AG04449 (cell line): ENCODE measurements around the gene SIGLEC14.

ENCODE experiments used
- CTCF ChIA-PET: fragments of 350-600 bp; formaldehyde crosslinking; extraction: SDS; loops from one replicate; lab custom pipeline; 2021; ENCODE audit warnings: antibody characterized with exemption; lab: Yijun Ruan, JAX
- POLR2A ChIA-PET: fragments of 400-600, 350-600 bp; formaldehyde crosslinking; extraction: SDS; loops from one replicate; lab custom pipeline; 2020; ENCODE audit warnings: antibody characterized with exemption, inconsistent platforms; lab: Yijun Ruan, JAX
- DNase-seq: peaks from one replicate; pipeline ENCODE4 v3.0.0-alpha.2; 2010; ENCODE audit warnings: low read depth, low spot score
- H3K4me3 ChIP-seq: 2 replicates; pipeline ENCODE4 v1.5.1; 2011; ENCODE audit warnings: low read depth, mild to moderate bottlenecking, control low read depth, low read length
- CTCF ChIP-seq: IDR thresholded peaks from one replicate; pipeline ENCODE4 v1.5.1; 2011; ENCODE audit warnings: mild to moderate bottlenecking, moderate library complexity, low read length, control low read depth, inconsistent platforms; ENCODE audit not compliant: insufficient read depth; ENCODE audit errors: missing control alignments

SIGLEC14 gene

DNA sequence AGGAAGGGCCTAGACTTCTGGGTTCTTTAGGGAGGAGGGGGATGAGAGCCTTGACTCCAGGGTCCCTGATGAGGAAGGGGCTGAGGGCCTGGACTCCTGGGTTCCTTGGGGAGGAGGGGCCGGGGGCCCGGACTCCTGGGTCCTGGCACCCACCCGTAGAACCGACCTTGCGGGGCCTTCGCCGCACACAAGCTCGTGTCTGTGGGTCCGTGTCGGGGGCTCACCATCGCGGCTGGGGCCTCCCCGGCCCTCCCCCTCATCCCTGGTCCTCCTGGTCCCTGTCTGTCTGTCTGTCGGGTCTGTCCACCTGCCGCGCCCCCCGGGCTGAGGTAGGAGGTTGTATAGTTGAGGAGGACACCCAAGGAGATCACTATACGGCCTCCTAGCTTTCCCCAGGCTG, 45.8 kb upstream of the SIGLEC14 start:
- CTCF ChIA-PET: no interaction called here
- no peak for TF ChIP-seq CTCF
- peak overlapping the region; percentile 96 for H3K4me3 ChIP-seq
- no peak for DNase-seq
- POLR2A ChIA-PET: interaction anchor here (1.2 kb wide), 1 partner anchor 11 kb away, joined by 3 read pairs; no protein-coding TSS in a partner anchor

- CTCF ChIA-PET: no interaction called here
- DNase-seq: no peak
- no peak for TF ChIP-seq CTCF
- H3K4me3 ChIP-seq: peak overlapping the region; percentile 96
- POLR2A ChIA-PET: interaction anchor here (1.4 kb wide), 1 partner anchor 332 kb away, joined by 3 read pairs; no protein-coding TSS in a partner anchor
Observed at GRCh38 chr19:51691584-51692428, 45.2 kb upstream of the SIGLEC14 start.

GRCh38 chr19:51691074-51691583, 44.5 kb upstream of the SIGLEC14 start:
- CTCF ChIA-PET: interaction anchor here (1.5 kb wide), 1 partner anchor 13 kb away, joined by 4 read pairs; no protein-coding TSS in a partner anchor
- POLR2A ChIA-PET: interaction anchor here (1.4 to 1.5 kb wide), 3 partner anchors 13 to 332 kb away, joined by 3 to 7 read pairs (median 6); partner anchors contain the start of gene ZNF175
- DNase-seq: no peak
- TF ChIP-seq CTCF: no peak
- peak overlapping the region; percentile 96 for H3K4me3 ChIP-seq

GRCh38 chr19:51690454-51691073, 43.9 kb upstream of the SIGLEC14 start:
- DNase-seq: no peak
- ChIA-PET CTCF (interaction anchor here (1.5 kb wide), 1 partner anchor 14 kb away, joined by 4 read pairs; no protein-coding TSS in a partner anchor), POLR2A (interaction anchor here (1.4 to 1.5 kb wide), 3 partner anchors 13 to 331 kb away, joined by 3 to 7 read pairs (median 6); partner anchors contain the start of gene ZNF175)
- peak overlapping the region; percentile 96 for H3K4me3 ChIP-seq
- no peak for TF ChIP-seq CTCF

DNA sequence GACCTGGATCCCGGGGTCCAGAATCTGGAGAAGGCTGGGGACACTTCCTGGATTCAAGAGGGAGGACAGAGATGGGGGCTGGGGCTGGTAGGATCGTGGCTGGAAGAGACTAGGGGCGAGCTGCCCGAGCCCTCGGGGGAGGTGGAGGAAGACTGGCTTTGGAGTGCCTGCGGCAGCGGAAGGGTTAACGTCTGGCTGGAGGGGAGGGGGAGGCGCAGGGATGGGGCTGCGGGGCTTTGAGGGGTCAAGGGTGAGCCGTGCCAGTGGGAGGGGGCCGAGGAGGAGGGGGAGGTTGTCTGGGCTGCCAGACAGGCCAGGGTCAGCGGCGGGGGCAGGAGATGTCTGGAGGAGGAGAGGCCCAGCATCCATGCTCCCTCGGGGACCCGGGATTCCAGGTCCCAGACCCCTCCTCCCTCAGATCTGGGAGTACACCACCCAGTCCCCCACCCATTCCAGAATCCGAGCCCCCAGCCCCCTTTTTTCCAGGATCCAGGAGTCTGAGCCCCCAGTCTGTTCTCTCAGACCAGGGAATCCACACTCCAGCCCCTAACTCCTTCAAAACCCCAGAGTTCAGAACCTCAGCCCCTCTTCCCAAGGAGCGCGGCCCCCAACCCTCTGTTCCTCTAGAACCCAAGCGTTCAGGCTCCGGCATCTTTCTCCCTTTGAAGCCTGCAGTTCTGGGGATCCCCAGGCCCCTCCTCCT, 43.3 kb upstream of the SIGLEC14 start:
- ChIA-PET POLR2A (interaction anchor here (1.4 to 1.5 kb wide), 3 partner anchors 14 to 331 kb away, joined by 3 to 7 read pairs (median 6); partner anchors contain the start of gene ZNF175), CTCF (interaction anchor here (1.5 kb wide), 1 partner anchor 14 kb away, joined by 4 read pairs; no protein-coding TSS in a partner anchor)
- H3K4me3 ChIP-seq: peak overlapping the region; percentile 96
- TF ChIP-seq CTCF: no peak
- DNase-seq: no peak
